Measurements from ENCODE around the gene SNAPC1. TPM values are rescaled to one million over a fixed set of nuclear protein-coding genes. Genes with fewer than 3 reads are reported as not detected.

The SNAPC1 gene
- polyA plus RNA-seq, 3 donors: 2.1 to 3.2 (median 2.9) TPM

- Histone ChIP-seq H3K79me2 (ENCODE audit: insufficient read depth, low read length) (no peaks in the 10 kb centered on the region), H3K27me3 (ENCODE audit: control insufficient read depth in 2 of 2, insufficient read depth in 2 of 2, low read length in 2 of 2) (peaks cover 51 to 63% of the 10 kb centered on the region in 2 donors), H3K9ac (ENCODE audit: insufficient read depth, low read length, poor library complexity, severe bottlenecking) (no peak overlapping the region), H3K9me3 (replicated peaks in 1 of 2; ENCODE audit: control insufficient read depth in 1 of 2, insufficient read depth in 1 of 2, low read length in 2 of 2) (peaks cover 0 to 17% of the 10 kb centered on the region in 2 donors), H3K4me3 (replicated peaks in 1 of 3; ENCODE audit: low read depth in 2 of 3, low read length in 3 of 3) (no peak overlapping the region), H3K4me1 (ENCODE audit: control insufficient read depth in 1 of 2, insufficient read depth in 2 of 2, low read length in 2 of 2) (peaks cover 0 to 5% of the 10 kb centered on the region in 2 donors), H3K4me2 (replicated peaks; ENCODE audit: extremely low read depth, low read length, poor library complexity, severe bottlenecking) (no peak overlapping the region), H2AFZ (ENCODE audit: insufficient read depth, low read depth, low read length, poor library complexity, severe bottlenecking) (no peak overlapping the region), H3K36me3 (replicated peaks in 1 of 2; ENCODE audit: control insufficient read depth in 1 of 2, insufficient read depth in 2 of 2, low read length in 2 of 2) (no peaks in the 10 kb centered on the region), H3K27ac (ENCODE audit: low read depth in 1 of 2, low read length in 2 of 2) (no peak overlapping the region), H4K20me1 (ENCODE audit: insufficient read depth, low read length) (no peaks in the 10 kb centered on the region)
- H3K4me3 Mint-ChIP-seq: peak overlapping the region; percentile 50 to 91
- peak overlapping the region in 1 of 7 donors; percentile 15 for H3K27ac Mint-ChIP-seq
- peaks cover 6% of the 10 kb centered on the region for H3K4me1 Mint-ChIP-seq
- DNase-seq: no peak
- TF ChIP-seq CTCF (IDR thresholded peaks at IDR 0.05): no peak
- intact Hi-C loops (cut with micrococcal nuclease): no loop called here
- 87% methylated on average over 10 of the region's 15 CpGs for WGBS (ENCODE audit: insufficient coverage)
- peaks cover 60 to 71% (median 66%) of the 10 kb centered on the region in 3 donors for H3K27me3 Mint-ChIP-seq (ENCODE audit: low read depth in 3 of 3)
- peaks cover 0 to 10% of the 10 kb centered on the region in 2 donors for H3K36me3 Mint-ChIP-seq
- peaks cover 0 to 8% (median 5%) of the 10 kb centered on the region in 7 donors for H3K9me3 Mint-ChIP-seq
These were observed 49.7 kb downstream of the SNAPC1 start for GRCh38 chr14:61811882-61812346.

- peak within 1 kb of the TSS in 1 of 3 experiments; percentile 23 for H3K4me3 ChIP-seq (replicated peaks in 1 of 3; ENCODE audit: low read depth in 2 of 3, low read length in 3 of 3)
- Mint-ChIP-seq H3K4me3 (peak within 1 kb of the TSS; percentile 50 to 91), H3K9me3 (peaks cover 0 to 8% (median 5%) of the 10 kb centered on the region in 7 donors), H3K4me1 (peaks cover 6% of the 10 kb centered on the region), H3K36me3 (peaks cover 0 to 10% of the 10 kb centered on the region in 2 donors), H3K27me3 (ENCODE audit: low read depth in 3 of 3) (peaks cover 65 to 71% (median 68%) of the 10 kb centered on the region in 3 donors), H3K27ac (peak within 1 kb of the TSS in 2 of 7 donors; percentile 60 to 63)
- peak within 1 kb of the TSS; percentile 2 for H3K4me2 ChIP-seq (replicated peaks; ENCODE audit: extremely low read depth, low read length, poor library complexity, severe bottlenecking)
- H2AFZ ChIP-seq (ENCODE audit: insufficient read depth, low read depth, low read length, poor library complexity, severe bottlenecking): peak within 1 kb of the TSS; percentile 29
- DNase-seq: no peak
- no peak within 1 kb of the TSS for H3K9ac ChIP-seq (ENCODE audit: insufficient read depth, low read length, poor library complexity, severe bottlenecking)
- peaks cover 51 to 66% of the 10 kb centered on the region in 2 donors for H3K27me3 ChIP-seq (ENCODE audit: control insufficient read depth in 2 of 2, insufficient read depth in 2 of 2, low read length in 2 of 2)
- H4K20me1 ChIP-seq (ENCODE audit: insufficient read depth, low read length): no peaks in the 10 kb centered on the region
- H3K79me2 ChIP-seq (ENCODE audit: insufficient read depth, low read length): no peaks in the 10 kb centered on the region
- peaks cover 0 to 5% of the 10 kb centered on the region in 2 donors for H3K4me1 ChIP-seq (ENCODE audit: control insufficient read depth in 1 of 2, insufficient read depth in 2 of 2, low read length in 2 of 2)
- H3K9me3 ChIP-seq (replicated peaks in 1 of 2; ENCODE audit: control insufficient read depth in 1 of 2, insufficient read depth in 1 of 2, low read length in 2 of 2): peaks cover 0 to 17% of the 10 kb centered on the region in 2 donors
- intact Hi-C loops (cut with micrococcal nuclease): no loop called here
- H3K27ac ChIP-seq (ENCODE audit: low read depth in 1 of 2, low read length in 2 of 2): no peak within 1 kb of the TSS
- WGBS (ENCODE audit: insufficient coverage): 5% methylated on average over 92 of the region's 95 CpGs
- TF ChIP-seq CTCF (IDR thresholded peaks at IDR 0.05): no peak
- no peaks in the 10 kb centered on the region for H3K36me3 ChIP-seq (replicated peaks in 1 of 2; ENCODE audit: control insufficient read depth in 1 of 2, insufficient read depth in 2 of 2, low read length in 2 of 2)
These were observed 50.3 kb downstream of the SNAPC1 start, which contains the start of gene SYT16 for GRCh38 chr14:61812347-61813095. Gene SYT16 (plus strand): TSS chr14:61812703.

All from CD14-positive monocyte (primary cell).